PC-9 (cell line): Measurements from ENCODE around the gene ZNF268.

ENCODE experiments used
- EZH2 ChIP-seq: fragments of 200-600 bp; sonication (generic); IDR thresholded peaks from 2 replicates; pipeline ENCODE4 v1.8.0; 2017; ENCODE audit warnings: antibody characterized with exemption, low read depth
- TF ChIP-seq, protein P1 (sequence below): fragments of 200-600 bp; sonication (generic); conservative IDR thresholded peaks from 2 replicates; pipeline ENCODE4 v1.6.1; 2017; ENCODE audit warnings: mixed run types, antibody characterized with exemption, mild to moderate bottlenecking, moderate library complexity

DNA sequence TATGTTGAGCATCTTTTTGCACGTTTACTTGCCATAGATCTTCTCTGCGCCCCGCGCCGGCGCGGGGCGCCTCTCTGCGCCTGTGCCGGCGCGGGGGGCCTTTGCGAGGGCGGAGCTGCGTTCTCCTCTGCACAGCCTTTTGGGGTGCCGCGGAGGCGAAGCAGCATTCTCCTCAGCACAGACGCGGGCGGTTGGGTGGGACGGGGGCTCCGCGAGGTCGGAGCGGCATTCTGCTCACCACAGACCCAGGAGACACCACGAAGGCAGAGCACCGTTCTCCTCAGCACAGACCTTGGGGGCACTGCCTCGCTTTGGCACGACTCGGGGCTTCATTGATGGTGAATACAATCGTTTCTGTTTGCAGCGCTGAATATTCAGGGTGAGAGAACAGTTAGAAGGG, 82.9 kb downstream of the ZNF268 start:
- no peak for TF ChIP-seq EZH2
- TF ChIP-seq, protein P1, sequence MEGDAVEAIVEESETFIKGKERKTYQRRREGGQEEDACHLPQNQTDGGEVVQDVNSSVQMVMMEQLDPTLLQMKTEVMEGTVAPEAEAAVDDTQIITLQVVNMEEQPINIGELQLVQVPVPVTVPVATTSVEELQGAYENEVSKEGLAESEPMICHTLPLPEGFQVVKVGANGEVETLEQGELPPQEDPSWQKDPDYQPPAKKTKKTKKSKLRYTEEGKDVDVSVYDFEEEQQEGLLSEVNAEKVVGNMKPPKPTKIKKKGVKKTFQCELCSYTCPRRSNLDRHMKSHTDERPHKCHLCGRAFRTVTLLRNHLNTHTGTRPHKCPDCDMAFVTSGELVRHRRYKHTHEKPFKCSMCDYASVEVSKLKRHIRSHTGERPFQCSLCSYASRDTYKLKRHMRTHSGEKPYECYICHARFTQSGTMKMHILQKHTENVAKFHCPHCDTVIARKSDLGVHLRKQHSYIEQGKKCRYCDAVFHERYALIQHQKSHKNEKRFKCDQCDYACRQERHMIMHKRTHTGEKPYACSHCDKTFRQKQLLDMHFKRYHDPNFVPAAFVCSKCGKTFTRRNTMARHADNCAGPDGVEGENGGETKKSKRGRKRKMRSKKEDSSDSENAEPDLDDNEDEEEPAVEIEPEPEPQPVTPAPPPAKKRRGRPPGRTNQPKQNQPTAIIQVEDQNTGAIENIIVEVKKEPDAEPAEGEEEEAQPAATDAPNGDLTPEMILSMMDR: no peak
